Neural progenitor cell (in vitro differentiated cells): Measurements from ENCODE around the gene SCG2. TPM values are rescaled to one million over a fixed set of nuclear protein-coding genes. Genes with fewer than 3 reads are reported as not detected.

Experiments used
- DNase-seq: peaks from one replicate; pipeline ENCODE4 v3.0.0-alpha.2; 2016; ENCODE audit warnings: low spot score
- H2AFZ ChIP-seq: fragments of 200-600 bp; sonication (generic); replicated peaks from 2 replicates; pipeline ENCODE4 v1.6.1; 2016; ENCODE audit warnings: antibody characterized with exemption
- H3F3A ChIP-seq: fragments of 200-600 bp; sonication (generic); 2 replicates; pipeline ENCODE4 v1.6.1; 2016; ENCODE audit warnings: antibody characterized with exemption, low read depth
- H3K27ac ChIP-seq: fragments of 200-600 bp; sonication (generic); 2 replicates; pipeline ENCODE4 v1.5.1; 2016; ENCODE audit warnings: mild to moderate bottlenecking
- H3K27me3 ChIP-seq: fragments of 200-600 bp; sonication (generic); 2 replicates; pipeline ENCODE4 v1.6.1; 2016; ENCODE audit warnings: mild to moderate bottlenecking, moderate library complexity
- H3K36me3 ChIP-seq: fragments of 200-600 bp; sonication (generic); 2 replicates; pipeline ENCODE4 v1.5.1; 2016
- H3K4me1 ChIP-seq: fragments of 200-600 bp; sonication (generic); 2 replicates; pipeline ENCODE4 v1.6.1; 2016; ENCODE audit warnings: mixed run types
- H3K4me2 ChIP-seq: fragments of 200-600 bp; sonication (generic); 2 replicates; pipeline ENCODE4 v1.6.1; 2016
- H3K4me3 ChIP-seq: fragments of 200-600 bp; sonication (generic); 2 replicates; pipeline ENCODE4 v1.5.1; 2016
- H3K79me2 ChIP-seq: fragments of 200-600 bp; sonication (generic); 2 replicates; pipeline ENCODE4 v1.6.1; 2016; ENCODE audit warnings: low read depth
- H3K9ac ChIP-seq: fragments of 200-600 bp; sonication (generic); 2 replicates; pipeline ENCODE4 v1.6.1; 2016
- H3K9me3 ChIP-seq: fragments of 200-600 bp; sonication (generic); 2 replicates; pipeline ENCODE4 v1.5.1; 2016; ENCODE audit warnings: low read depth
- H4K20me1 ChIP-seq: fragments of 200-600 bp; sonication (generic); 2 replicates; pipeline ENCODE4 v1.6.1; 2016; ENCODE audit warnings: low read depth
- H3K27ac Mint-ChIP-seq: 3 replicates; pipeline ENCODE4 v1.8.0; 2021; ENCODE audit warnings: mixed read lengths
- H3K27me3 Mint-ChIP-seq: 2 replicates; pipeline ENCODE4 v1.8.0; 2022; ENCODE audit warnings: low read depth, mild to moderate bottlenecking, inconsistent platforms, moderate library complexity, mixed read lengths; ENCODE audit not compliant: insufficient read depth
- H3K36me3 Mint-ChIP-seq: 3 replicates; pipeline ENCODE4 v1.8.0; 2021; ENCODE audit warnings: mixed read lengths
- H3K4me1 Mint-ChIP-seq: 3 replicates; pipeline ENCODE4 v1.8.0; 2021; ENCODE audit warnings: mixed read lengths
- H3K4me3 Mint-ChIP-seq: 3 replicates; pipeline ENCODE4 v1.8.0; 2021; ENCODE audit warnings: mild to moderate bottlenecking, moderate library complexity, mixed read lengths
- H3K9me3 Mint-ChIP-seq: 3 replicates; pipeline ENCODE4 v1.8.0; 2020; ENCODE audit warnings: mixed read lengths
- EZH2 ChIP-seq: fragments of 200-600 bp; sonication (generic); IDR thresholded peaks from 2 replicates; pipeline ENCODE4 v1.6.1; 2017; ENCODE audit warnings: antibody characterized with exemption, mild to moderate bottlenecking, moderate library complexity
- EZH2phosphoT487 ChIP-seq: fragments of 200-600 bp; sonication (generic); IDR thresholded peaks from 2 replicates; pipeline ENCODE4 v1.6.1; 2017; ENCODE audit warnings: antibody characterized with exemption
- total RNA-seq: library from RNA; depleted of rRNA; stranded (reverse); fragments of >200 nt; gene quantifications from 2 replicates; pipeline ENCODE4 v1.2.3, GENCODE V29; 2015; ENCODE audit warnings: low replicate concordance
- TF ChIP-seq, protein P1 (sequence below): fragments of 200-600 bp; sonication (generic); IDR thresholded peaks from 2 replicates; pipeline ENCODE4 v1.5.1; 2017; ENCODE audit warnings: antibody characterized with exemption, mild to moderate bottlenecking

Gene SCG2
- total RNA-seq, 1 donor from 2014 or later: 0.04 TPM

DNA sequence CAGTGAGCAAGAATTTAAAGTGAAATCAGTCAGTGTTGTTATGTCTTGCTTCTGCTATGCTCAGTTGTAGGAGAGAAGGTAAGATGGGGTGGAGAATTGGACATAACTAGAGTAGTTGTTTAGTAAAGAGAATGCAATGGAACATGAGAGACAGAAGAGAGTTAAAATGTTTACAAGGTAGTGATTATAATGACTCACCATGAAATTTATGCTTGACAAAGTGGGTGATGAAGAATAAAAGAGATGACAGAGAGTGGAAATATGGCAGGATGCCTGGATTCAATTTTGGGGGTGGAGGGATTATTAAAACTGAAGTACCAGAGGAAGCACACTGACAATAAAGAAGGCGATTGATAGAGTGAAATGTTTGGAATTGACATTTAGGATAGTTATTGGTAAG lies 10.6 kb downstream of the SCG2 start:
- no peaks in the 10 kb centered on the region for H3K9me3 ChIP-seq
- Mint-ChIP-seq H3K36me3 (no peaks in the 10 kb centered on the region), H3K27me3 (no peaks in the 10 kb centered on the region), H3K9me3 (no peaks in the 10 kb centered on the region), H3K27ac (no peak overlapping the region), H3K4me1 (peaks cover 19% of the 10 kb centered on the region), H3K4me3 (no peak overlapping the region)
- no peaks in the 10 kb centered on the region for H4K20me1 ChIP-seq
- H3K79me2 ChIP-seq: no peaks in the 10 kb centered on the region
- no peak overlapping the region for H3K27ac ChIP-seq
- H3K4me2 ChIP-seq: no peak overlapping the region
- TF ChIP-seq, protein P1, sequence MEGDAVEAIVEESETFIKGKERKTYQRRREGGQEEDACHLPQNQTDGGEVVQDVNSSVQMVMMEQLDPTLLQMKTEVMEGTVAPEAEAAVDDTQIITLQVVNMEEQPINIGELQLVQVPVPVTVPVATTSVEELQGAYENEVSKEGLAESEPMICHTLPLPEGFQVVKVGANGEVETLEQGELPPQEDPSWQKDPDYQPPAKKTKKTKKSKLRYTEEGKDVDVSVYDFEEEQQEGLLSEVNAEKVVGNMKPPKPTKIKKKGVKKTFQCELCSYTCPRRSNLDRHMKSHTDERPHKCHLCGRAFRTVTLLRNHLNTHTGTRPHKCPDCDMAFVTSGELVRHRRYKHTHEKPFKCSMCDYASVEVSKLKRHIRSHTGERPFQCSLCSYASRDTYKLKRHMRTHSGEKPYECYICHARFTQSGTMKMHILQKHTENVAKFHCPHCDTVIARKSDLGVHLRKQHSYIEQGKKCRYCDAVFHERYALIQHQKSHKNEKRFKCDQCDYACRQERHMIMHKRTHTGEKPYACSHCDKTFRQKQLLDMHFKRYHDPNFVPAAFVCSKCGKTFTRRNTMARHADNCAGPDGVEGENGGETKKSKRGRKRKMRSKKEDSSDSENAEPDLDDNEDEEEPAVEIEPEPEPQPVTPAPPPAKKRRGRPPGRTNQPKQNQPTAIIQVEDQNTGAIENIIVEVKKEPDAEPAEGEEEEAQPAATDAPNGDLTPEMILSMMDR: no peak
- TF ChIP-seq EZH2: no peak
- TF ChIP-seq EZH2phosphoT487: no peak
- H3K4me3 ChIP-seq: no peak overlapping the region
- H3K27me3 ChIP-seq: no peaks in the 10 kb centered on the region
- H3K4me1 ChIP-seq: peaks cover 22% of the 10 kb centered on the region
- no peak overlapping the region for H2AFZ ChIP-seq
- no peaks in the 10 kb centered on the region for H3F3A ChIP-seq
- H3K9ac ChIP-seq: no peak overlapping the region
- no peak for DNase-seq
- no peaks in the 10 kb centered on the region for H3K36me3 ChIP-seq

DNA sequence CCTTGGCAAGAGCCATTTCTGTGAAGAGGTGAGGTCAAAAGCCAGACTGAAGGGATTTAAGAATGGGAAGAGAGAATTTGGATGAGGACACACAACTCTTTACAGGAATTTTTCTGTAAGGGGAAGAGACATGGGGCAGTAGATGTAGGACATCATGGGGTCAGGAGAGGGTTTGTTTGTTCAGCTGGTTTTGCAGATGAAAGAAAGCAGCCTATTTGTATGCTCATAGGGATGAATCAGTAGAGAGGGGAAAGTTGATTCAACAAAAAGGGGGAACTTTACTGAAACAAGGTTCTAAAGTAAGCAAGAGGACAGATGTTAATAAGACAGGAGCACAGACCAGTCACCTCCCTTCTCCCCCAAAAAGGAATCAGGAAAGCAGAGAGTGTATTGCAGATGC lies 11.2 kb downstream of the SCG2 start:
- Mint-ChIP-seq H3K4me3 (no peak overlapping the region), H3K36me3 (no peaks in the 10 kb centered on the region), H3K27ac (no peak overlapping the region), H3K9me3 (no peaks in the 10 kb centered on the region), H3K27me3 (no peaks in the 10 kb centered on the region), H3K4me1 (peaks cover 26% of the 10 kb centered on the region)
- Histone ChIP-seq H3K27me3 (no peaks in the 10 kb centered on the region), H3K9ac (no peak overlapping the region), H3K4me1 (peaks cover 29% of the 10 kb centered on the region), H3K9me3 (no peaks in the 10 kb centered on the region), H3K4me2 (no peak overlapping the region), H3K79me2 (no peaks in the 10 kb centered on the region), H3K27ac (no peak overlapping the region), H3F3A (no peaks in the 10 kb centered on the region), H3K36me3 (no peaks in the 10 kb centered on the region), H2AFZ (no peak overlapping the region), H3K4me3 (no peak overlapping the region), H4K20me1 (no peaks in the 10 kb centered on the region)
- no peak for DNase-seq
- TF ChIP-seq EZH2phosphoT487: no peak

- TF ChIP-seq, protein P1: no peak
- TF ChIP-seq EZH2phosphoT487 (no peak), EZH2 (no peak)
- DNase-seq: no peak
- H4K20me1 ChIP-seq: no peaks in the 10 kb centered on the region
- no peaks in the 10 kb centered on the region for H3F3A ChIP-seq
- H3K27me3 ChIP-seq: no peaks in the 10 kb centered on the region
- H3K4me2 ChIP-seq: no peak overlapping the region
- H3K36me3 ChIP-seq: no peaks in the 10 kb centered on the region
- no peak overlapping the region for H3K27ac ChIP-seq
- Mint-ChIP-seq H3K9me3 (no peaks in the 10 kb centered on the region), H3K27ac (no peak overlapping the region), H3K36me3 (no peaks in the 10 kb centered on the region), H3K4me3 (no peak overlapping the region), H3K4me1 (peaks cover 34% of the 10 kb centered on the region), H3K27me3 (no peaks in the 10 kb centered on the region)
- no peaks in the 10 kb centered on the region for H3K9me3 ChIP-seq
- H2AFZ ChIP-seq: no peak overlapping the region
- peaks cover 29% of the 10 kb centered on the region for H3K4me1 ChIP-seq
- no peaks in the 10 kb centered on the region for H3K79me2 ChIP-seq
- no peak overlapping the region for H3K9ac ChIP-seq
- no peak overlapping the region for H3K4me3 ChIP-seq
These were observed 12.3 kb downstream of the SCG2 start for GRCh38 chr2:223589901-223590300.

GRCh38 chr2:223588251-223588650 lies 13.9 kb downstream of the SCG2 start:
- no peaks in the 10 kb centered on the region for H3K79me2 ChIP-seq
- Mint-ChIP-seq H3K9me3 (no peaks in the 10 kb centered on the region), H3K36me3 (no peaks in the 10 kb centered on the region), H3K4me3 (no peak overlapping the region), H3K4me1 (peaks cover 42% of the 10 kb centered on the region), H3K27ac (no peak overlapping the region), H3K27me3 (no peaks in the 10 kb centered on the region)
- TF ChIP-seq, protein P1: no peak
- TF ChIP-seq EZH2phosphoT487: no peak
- TF ChIP-seq EZH2: no peak
- no peak overlapping the region for H2AFZ ChIP-seq
- no peaks in the 10 kb centered on the region for H4K20me1 ChIP-seq
- no peak overlapping the region for H3K4me3 ChIP-seq
- no peaks in the 10 kb centered on the region for H3K36me3 ChIP-seq
- no peak overlapping the region for H3K27ac ChIP-seq
- H3K4me2 ChIP-seq: peak overlapping the region; percentile 68
- H3K27me3 ChIP-seq: no peaks in the 10 kb centered on the region
- no peaks in the 10 kb centered on the region for H3K9me3 ChIP-seq
- peaks cover 29% of the 10 kb centered on the region for H3K4me1 ChIP-seq
- no peaks in the 10 kb centered on the region for H3F3A ChIP-seq
- DNase-seq: peak; percentile 71
- no peak overlapping the region for H3K9ac ChIP-seq
